Cardiac fibroblast (primary cell): ENCODE data around the gene C16orf90.

Experiments used
- DNase-seq, 2 donors: peaks; one replicate each; pipeline versions ENCODE4 v3.0.0 to v3.0.0-alpha.2; 2010; ENCODE audit warnings: low read depth in 2 of 2
- H3K4me3 ChIP-seq, 2 donors: replicated peaks in 1 of 2; 1 replicate in 1 of 2; 2 replicates in 1 of 2; pipeline ENCODE4 v1.5.1; 2011; ENCODE audit warnings: low read depth in 2 of 2, low read length in 2 of 2, mild to moderate bottlenecking in 2 of 2, moderate library complexity in 1 of 2
- CTCF ChIP-seq: IDR thresholded peaks from one replicate; pipeline ENCODE4 v1.5.1; 2011; ENCODE audit warnings: low read depth, mild to moderate bottlenecking, low read length, inconsistent platforms

Gene C16orf90

GRCh38 chr16:3523281-3523680, 28.0 kb upstream of the C16orf90 start:
- no peak overlapping the region for H3K4me3 ChIP-seq
- DNase-seq, result no peak
- no peak for TF ChIP-seq CTCF

GRCh38 chr16:3520841-3521240, 25.6 kb upstream of the C16orf90 start:
- DNase-seq, result no peak
- no peak overlapping the region for H3K4me3 ChIP-seq
- no peak for TF ChIP-seq CTCF

- DNase-seq, result no peak
- no peak for TF ChIP-seq CTCF
- no peak overlapping the region for H3K4me3 ChIP-seq
Measured at GRCh38 chr16:3520413-3520812, 25.1 kb upstream of the C16orf90 start.

- peak in 1 of 2 donors; percentile 34 for DNase-seq
- no peak overlapping the region for H3K4me3 ChIP-seq
- TF ChIP-seq CTCF, result no peak
Measured at GRCh38 chr16:3519581-3519980, 24.3 kb upstream of the C16orf90 start.

- no peak for TF ChIP-seq CTCF
- H3K4me3 ChIP-seq, result no peak overlapping the region
- DNase-seq, result no peak
Measured at GRCh38 chr16:3518986-3519348, 23.7 kb upstream of the C16orf90 start.

- no peak for TF ChIP-seq CTCF
- no peak overlapping the region for H3K4me3 ChIP-seq
- no peak for DNase-seq
Measured at GRCh38 chr16:3518292-3518985, 23.1 kb upstream of the C16orf90 start.

- no peak for DNase-seq
- TF ChIP-seq CTCF, result no peak
- no peak overlapping the region for H3K4me3 ChIP-seq
Measured at GRCh38 chr16:3515897-3516296, 20.6 kb upstream of the C16orf90 start.
